Endothelial cell of umbilical vein (primary cell): ENCODE measurements around the gene WNT8B. TPM values are rescaled to one million over a fixed set of nuclear protein-coding genes. Genes with fewer than 3 reads are reported as not detected.

Experiments used
- BruUV-seq: library from RNA; stranded (reverse); fragments of 400-500 nt; replicated peaks from 2 replicates; lab custom pipeline; 2021; lab: Mats Ljungman, UMichigan
- CTCF ChIA-PET: fragments of 300-600, 350-600 bp; sonication (Branson Sonifier 250); formaldehyde crosslinking; loops from one replicate; lab custom pipeline; 2021; ENCODE audit warnings: antibody characterized with exemption, inconsistent platforms; lab: Charles Lee
- POLR2A ChIA-PET: fragments of 300-600, 350-600 bp; sonication (Branson Sonifier 250); formaldehyde crosslinking; loops from one replicate; lab custom pipeline; 2021; ENCODE audit warnings: antibody characterized with exemption, inconsistent platforms; lab: Charles Lee
- DNase-seq: peaks from one replicate; pipeline ENCODE4 v3.0.0-alpha.2; 2011; ENCODE audit warnings: low read depth, low spot score
- FAIRE-seq: peaks from 2 replicates; lab custom pipeline; 2011; peaks lifted over from hg19 to GRCh38; lab: Jason Lieb, UNC
- H2AFZ ChIP-seq: 2 replicates; pipeline ENCODE4 v1.6.0; 2012; ENCODE audit warnings: low read depth, low read length, control low read depth, inconsistent platforms
- H3K27ac ChIP-seq: 2 replicates; pipeline ENCODE4 v1.5.1; 2011; ENCODE audit warnings: low read depth, mild to moderate bottlenecking, control low read depth, low read length, moderate library complexity; ENCODE audit not compliant: insufficient read depth
- H3K27me3 ChIP-seq, 2 experiments: 2 replicates each; pipeline versions ENCODE4 v1.6.0 to v1.6.1; 2011; ENCODE audit warnings: low read length in 2 of 2, mixed read lengths in 1 of 2; ENCODE audit not compliant: control insufficient read depth in 2 of 2, insufficient read depth in 2 of 2
- H3K36me3 ChIP-seq, 2 experiments: 2 replicates in 1 of 2; 3 replicates in 1 of 2; pipeline ENCODE4 v1.5.1; 2011; ENCODE audit warnings: low read length in 2 of 2, mild to moderate bottlenecking in 1 of 2, moderate library complexity in 1 of 2; ENCODE audit not compliant: control insufficient read depth in 2 of 2, insufficient read depth in 2 of 2; ENCODE audit errors: extremely low read depth in 1 of 2
- H3K4me1 ChIP-seq: 3 replicates; pipeline ENCODE4 v1.5.1; 2011; ENCODE audit warnings: mild to moderate bottlenecking, low read length; ENCODE audit not compliant: control insufficient read depth, insufficient read depth; ENCODE audit errors: extremely low read depth
- H3K4me2 ChIP-seq: 2 replicates; pipeline ENCODE4 v1.6.1; 2011; ENCODE audit warnings: low read length, control low read depth, mixed read lengths; ENCODE audit not compliant: insufficient read depth
- H3K4me3 ChIP-seq, 3 experiments: fragments of 200-600 bp in 1 of 3; sonication (generic), shearing (Covaris generic) in 1 of 3; replicated peaks in 1 of 3; 2 replicates each; pipeline ENCODE4 v1.5.1; 2011 to 2016; ENCODE audit warnings: control low read depth in 3 of 3, low read length in 3 of 3, mild to moderate bottlenecking in 2 of 3, inconsistent platforms in 1 of 3, low read depth in 1 of 3, moderate library complexity in 1 of 3; ENCODE audit not compliant: insufficient read depth in 1 of 3
- H3K79me2 ChIP-seq: 2 replicates; pipeline ENCODE4 v1.6.0; 2012; ENCODE audit warnings: low read length, inconsistent platforms; ENCODE audit not compliant: control insufficient read depth, insufficient read depth
- H3K9ac ChIP-seq: replicated peaks from 2 replicates; pipeline ENCODE3; 2011; ENCODE audit warnings: low read length, control low read depth; ENCODE audit not compliant: insufficient read depth; ENCODE audit errors: extremely low read depth
- H3K9me1 ChIP-seq: replicated peaks from 3 replicates; pipeline ENCODE4 v1.6.0; 2011; ENCODE audit warnings: mild to moderate bottlenecking, low read length; ENCODE audit not compliant: control insufficient read depth, insufficient read depth; ENCODE audit errors: extremely low read depth
- H3K9me3 ChIP-seq: replicated peaks from 2 replicates; pipeline ENCODE4 v1.5.1; 2012; ENCODE audit warnings: low read length, inconsistent platforms; ENCODE audit not compliant: control insufficient read depth, insufficient read depth
- H4K20me1 ChIP-seq: replicated peaks from 2 replicates; pipeline ENCODE3; 2011; ENCODE audit warnings: mild to moderate bottlenecking, low read length; ENCODE audit not compliant: control insufficient read depth, insufficient read depth; ENCODE audit errors: extremely low read depth
- CTCF ChIP-seq, 2 donors: IDR thresholded peaks; 1 replicate in 1 of 2; 2 replicates in 1 of 2; pipeline ENCODE4 v1.5.1; 2011; ENCODE audit warnings: low read length in 2 of 2, mild to moderate bottlenecking in 2 of 2, moderate library complexity in 2 of 2, control low read depth in 1 of 2, inconsistent platforms in 1 of 2, low read depth in 1 of 2; ENCODE audit not compliant: insufficient read depth in 1 of 2; ENCODE audit errors: extremely low read depth in 1 of 2
- GATA2 ChIP-seq: IDR thresholded peaks from 2 replicates; pipeline ENCODE4 v1.7.0; 2011; ENCODE audit warnings: low read depth, mild to moderate bottlenecking, moderate library complexity, mixed read lengths, low read length; ENCODE audit not compliant: insufficient read length, insufficient read depth
- POLR2A ChIP-seq: IDR thresholded peaks from 2 replicates; pipeline ENCODE4 v1.6.1; 2012; ENCODE audit warnings: low read depth, mild to moderate bottlenecking, control low read depth, low read length
- POLR2AphosphoS5 ChIP-seq: IDR thresholded peaks from 2 replicates; pipeline ENCODE4 v1.6.1; 2012; ENCODE audit warnings: low read depth, mild to moderate bottlenecking, control low read depth, low read length, moderate library complexity; ENCODE audit not compliant: insufficient read depth
- dilution Hi-C: fragments of 300-500 bp; cut with MboI; formaldehyde crosslinking; loops from one replicate; pipeline ENCODE4 v1.15.0; 2019; ENCODE audit warnings: low sequenced_read_pairs; ENCODE audit not compliant: extremely low pct_ligation_motif_present
- intact Hi-C: fragments of 100-400 bp; cut with micrococcal nuclease; formaldehyde crosslinking; loops from one replicate; pipeline ENCODE4 v1.10.0; 2022
- polyA plus RNA-seq, 4 experiments: library from polyadenylated mRNA; depleted of rRNA in 3 of 4; stranded (reverse) in 3 of 4; unstranded in 1 of 4; fragments of >200 nt; gene quantifications; 2 replicates each; pipeline versions ENCODE4 v1.2.1 to v1.2.3, GENCODE V29; 2011 to 2012; ENCODE audit warnings: missing spikeins in 1 of 4
- total RNA-seq: library from RNA; stranded (reverse); gene quantifications from 2 replicates; pipeline ENCODE4 v1.2.3, GENCODE V29; 2021

Gene WNT8B
- total and polyA plus RNA-seq, 2 donors (not counting 3 experiments of a cell fraction or from before 2014, with no cell fraction given) = not detected

- intact Hi-C loops (loop anchor here (1.0 kb wide), 1 partner anchor 9 kb away; no protein-coding TSS in a partner anchor), dilution Hi-C loops (no loop called here)
- FAIRE-seq (peak; percentile 90), DNase-seq (peak; percentile 87)
- peak within 1 kb of the TSS; percentile 93 for H3K9ac ChIP-seq
- BruUV-seq = no TSS peak
- peak within 1 kb of the TSS; percentile 49 for H3K27ac ChIP-seq
- no peaks in the 10 kb centered on the region for H4K20me1 ChIP-seq
- peaks cover 21% of the 10 kb centered on the region for H3K79me2 ChIP-seq
- H3K4me1 ChIP-seq = peaks cover 14% of the 10 kb centered on the region
- H3K9me1 ChIP-seq = no peaks in the 10 kb centered on the region
- POLR2A ChIA-PET = no interaction called here
- no peaks in the 10 kb centered on the region for H3K27me3 ChIP-seq
- peak within 1 kb of the TSS; percentile 99 for H2AFZ ChIP-seq
- H3K36me3 ChIP-seq = peaks cover 11% of the 10 kb centered on the region in 2 experiments
- CTCF ChIA-PET = interaction anchor here (1.0 to 3.2 kb wide), 4 partner anchors 9 to 348 kb away, joined by 3 to 28 read pairs (median 6); partner anchors contain the start of gene SEC31B
- peak within 1 kb of the TSS; percentile 98 for H3K4me2 ChIP-seq
- no peaks in the 10 kb centered on the region for H3K9me3 ChIP-seq
- H3K4me3 ChIP-seq = peak within 1 kb of the TSS; percentile 56 to 81 (median 78)
- TF ChIP-seq CTCF (IDR thresholded peaks at IDR 0.05; ENCODE audit: extremely low read depth in 1 of 2, insufficient read depth in 1 of 2, low read depth in 1 of 2, low read length in 2 of 2) (no peak), POLR2A (peak; percentile 86), POLR2AphosphoS5 (peak; percentile 75), GATA2 (no peak)
These were observed 66.9 kb downstream of the WNT8B start, which contains the start of gene NDUFB8 for GRCh38 chr10:100529475-100530298. TSS of gene NDUFB8 (minus strand) at chr10:100529871. CDS start at chr10:100529851, 20 bp downstream.
